Measurements from ENCODE around the gene PDE1C. TPM values are rescaled to one million over a fixed set of nuclear protein-coding genes. Genes with fewer than 3 reads are reported as not detected.

PDE1C gene
- total and polyA plus RNA-seq, 2 of the 4 experiments (the other 2 are of a cell fraction), result 14.2 to 61.5 TPM

DNA sequence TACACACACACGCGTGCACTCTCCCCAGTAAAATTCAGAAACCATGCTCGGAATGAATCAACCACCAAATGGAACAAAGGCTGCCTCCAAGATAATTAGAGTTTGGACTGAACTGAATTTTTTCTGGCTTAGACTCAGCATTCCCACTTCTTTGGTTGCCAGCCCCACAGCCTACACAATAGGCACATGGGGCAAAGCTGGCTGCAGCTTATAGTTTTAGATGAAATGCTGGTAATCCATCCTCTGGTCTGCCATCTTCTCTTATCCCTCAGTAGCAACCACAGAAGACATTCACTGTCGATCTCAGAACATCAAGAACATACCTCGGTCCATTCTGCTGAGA, 44.2 kb downstream of the PDE1C start:
- ChIA-PET CTCF (no interaction called here), POLR2A (ENCODE audit: unreplicated experiment) (no interaction called here)
- peaks cover 7 to 9% of the 10 kb centered on the region in 2 experiments; a peak in 3 of 4 replicates for H3K79me1 ChIP-seq (ENCODE audit: low read depth in 1 of 2, low read length in 2 of 2)
- no peak overlapping the region; the same call in 1 of the 2 replicates for H3K18ac ChIP-seq (ENCODE audit: low read depth, low read length)
- WGBS, 2 experiments (ENCODE audit: extremely low coverage in 2 of 2, insufficient read length in 1 of 2), result no CpG with 5 or more reads among the region's 5 CpGs
- H2AK5ac ChIP-seq (ENCODE audit: low read depth, low read length), result no peak overlapping the region
- no peak overlapping the region for H2BK5ac ChIP-seq (ENCODE audit: low read depth, low read length, poor library complexity, severe bottlenecking)
- H3K27ac ChIP-seq (ENCODE audit: insufficient read depth, low read length), result no peak overlapping the region
- in situ Hi-C loops (cut with MboI; ENCODE audit: low sequenced_read_pairs), result no loop called here
- H3K36me3 ChIP-seq (ENCODE audit: control insufficient read depth, insufficient read depth, low read length), result no peaks in the 10 kb centered on the region
- no peak for DNase-seq
- peak overlapping the region; percentile 23; the same call in 1 of the 2 replicates for H4K5ac ChIP-seq (ENCODE audit: low read depth, low read length)
- no peak overlapping the region for H3K4me3 ChIP-seq (ENCODE audit: insufficient read depth, low read depth, low read length)
- no peak overlapping the region for H2BK120ac ChIP-seq (ENCODE audit: low read depth, low read length)
- no peak for ATAC-seq (ENCODE audit: low read depth)
- intact Hi-C loops (cut with micrococcal nuclease), result no loop called here
- no peaks in the 10 kb centered on the region for H3K9me1 ChIP-seq (ENCODE audit: insufficient read depth, low read length)
- dilution Hi-C loops (cut with HindIII; ENCODE audit: low sequenced_read_pairs, unreplicated experiment), result no loop called here
- no peaks in the 10 kb centered on the region for H4K20me1 ChIP-seq (ENCODE audit: insufficient read depth, low read length)
- H3K4me2 ChIP-seq (ENCODE audit: low read depth, low read length), result no peak overlapping the region
- TF ChIP-seq MAZ (IDR thresholded peaks at IDR 0.05; ENCODE audit: borderline replicate concordance, low read depth, low read length) (no peak), FOS (IDR thresholded peaks at IDR 0.05; ENCODE audit: low read depth, low read length) (no peak)
- no peaks in the 10 kb centered on the region for H3K9me3 ChIP-seq (ENCODE audit: control insufficient read depth, insufficient read depth, low read length)
- no peak overlapping the region for H2BK15ac ChIP-seq (ENCODE audit: low read depth, low read length)
- peaks cover 1% of the 10 kb centered on the region; the same call in 1 of the 2 replicates for H3K4me1 ChIP-seq (ENCODE audit: control insufficient read depth, insufficient read depth, low read length)
- H3K23ac ChIP-seq (ENCODE audit: low read depth, low read length), result no peak overlapping the region
- no peak overlapping the region for H3K4ac ChIP-seq (ENCODE audit: low read depth, low read length)
- H4K91ac ChIP-seq (ENCODE audit: insufficient read depth, low read depth, low read length), result no peak overlapping the region
- no peak overlapping the region for H4K8ac ChIP-seq (ENCODE audit: low read depth in 2 of 2, low read length in 2 of 2)
- H2AFZ ChIP-seq (replicated peaks; ENCODE audit: low read length, poor library complexity), result no peak overlapping the region
- no peak overlapping the region for H3K56ac ChIP-seq (ENCODE audit: extremely low read depth, insufficient read depth, low read length)
- no TSS peak for BruUV-seq (replicated peaks)
- H2BK20ac ChIP-seq (ENCODE audit: low read depth, low read length), result no peak overlapping the region
- H3K14ac ChIP-seq (replicated peaks; ENCODE audit: low read depth, low read length), result no peak overlapping the region
- H3K27me3 ChIP-seq (ENCODE audit: control insufficient read depth, insufficient read depth, low read length), result no peaks in the 10 kb centered on the region
- no peak overlapping the region for H2AK9ac ChIP-seq (replicated peaks; ENCODE audit: low read depth, low read length, poor library complexity)
- H3K9ac ChIP-seq (ENCODE audit: low read depth, low read length), result no peak overlapping the region

Measured in IMR-90 (cell line).